HCT116 (cell line): Measurements from ENCODE around the gene GFPT2. TPM values are rescaled to one million over a fixed set of nuclear protein-coding genes. Genes with fewer than 3 reads are reported as not detected.

Experiments
- ATAC-seq: fragments of 200-7000 bp; cut with Tn5 transposase; 2 replicates; pipeline ENCODE4 v1.9.1; 2020; ENCODE audit warnings: mild to moderate bottlenecking, moderate library complexity
- BruUV-seq: library from RNA; stranded (reverse); fragments of 400-500 nt; replicated peaks from 2 replicates; lab custom pipeline; 2021; lab: Mats Ljungman, UMichigan
- CTCF ChIA-PET: fragments of 300-600 bp; sonication (Branson Sonifier 250); formaldehyde crosslinking; loops from one replicate; lab custom pipeline; 2021; ENCODE audit warnings: antibody characterized with exemption; lab: Charles Lee
- POLR2A ChIA-PET: fragments of 300-600, 350-600 bp; sonication (Branson Sonifier 250); formaldehyde crosslinking; loops from one replicate; lab custom pipeline; 2021; ENCODE audit warnings: antibody characterized with exemption; lab: Charles Lee
- RAD21 ChIA-PET, 2 experiments: fragments of 300-600 bp; sonication (Branson Sonifier 250); formaldehyde crosslinking; loops; one replicate each; lab custom pipeline; 2023; ENCODE audit warnings: low total read pairs in 2 of 2; ENCODE audit not compliant: uncharacterized antibody in 2 of 2, unreplicated experiment in 2 of 2, low non-redundant PET in 1 of 2; lab: Charles Lee
- DNase-seq: peaks from one replicate; pipeline ENCODE4 v3.0.0-alpha.2; 2010; ENCODE audit warnings: low read depth, low spot score
- H2AFZ ChIP-seq: fragments of 200-600 bp; shearing (Covaris generic), sonication (generic); 2 replicates; pipeline ENCODE4 v1.6.1; 2017; ENCODE audit warnings: low read depth, mixed run types, mixed read lengths, antibody characterized with exemption, low read length; ENCODE audit not compliant: poor library complexity, severe bottlenecking
- H3K27ac ChIP-seq: 2 replicates; pipeline ENCODE4 v1.5.1; 2012; ENCODE audit warnings: low read depth, low read length
- H3K27me3 ChIP-seq: fragments of 200-600 bp; sonication (generic); 2 replicates; pipeline ENCODE4 v1.6.1; 2016; ENCODE audit warnings: mixed run types, low read length, mixed read lengths; ENCODE audit not compliant: insufficient read depth
- H3K36me3 ChIP-seq, 2 experiments: fragments of 200-500 bp in 1 of 2; fragments of 200-600 bp in 1 of 2; sonication (Bioruptor generic) in 1 of 2; sonication (generic) in 1 of 2; 2 replicates each; pipeline versions ENCODE4 v1.5.1 to v1.6.1; 2014 to 2016; ENCODE audit warnings: low read length in 2 of 2, inconsistent platforms in 1 of 2, mixed read lengths in 1 of 2, mixed run types in 1 of 2; ENCODE audit not compliant: insufficient read depth in 2 of 2, control insufficient read depth in 1 of 2
- H3K4me1 ChIP-seq, 2 experiments: fragments of 200-600 bp in 1 of 2; sonication (generic) in 1 of 2; 2 replicates each; pipeline versions ENCODE4 v1.5.1 to v1.6.1; 2012 to 2017; ENCODE audit warnings: low read length in 2 of 2, inconsistent platforms in 1 of 2, mild to moderate bottlenecking in 1 of 2, mixed read lengths in 1 of 2, mixed run types in 1 of 2, moderate library complexity in 1 of 2; ENCODE audit not compliant: insufficient read depth in 2 of 2, control insufficient read depth in 1 of 2
- H3K4me2 ChIP-seq: fragments of 200-600 bp; sonication (generic); 2 replicates; pipeline ENCODE4 v1.6.1; 2017; ENCODE audit warnings: mixed run types, low read length, mixed read lengths
- H3K4me3 ChIP-seq, 2 experiments: fragments of 200-600 bp in 1 of 2; sonication (generic) in 1 of 2; replicated peaks in 1 of 2; 2 replicates each; pipeline ENCODE4 v1.5.1; 2011 to 2016; ENCODE audit warnings: low read length in 2 of 2, control low read depth in 1 of 2, low read depth in 1 of 2, mild to moderate bottlenecking in 1 of 2, mixed read lengths in 1 of 2, mixed run types in 1 of 2
- H3K79me2 ChIP-seq: fragments of 200-600 bp; sonication (generic); 2 replicates; pipeline ENCODE4 v1.6.1; 2017; ENCODE audit warnings: mild to moderate bottlenecking, mixed run types, low read length, moderate library complexity, mixed read lengths; ENCODE audit not compliant: insufficient read depth
- H3K9ac ChIP-seq: fragments of 200-600 bp; sonication (generic); 2 replicates; pipeline ENCODE4 v1.6.1; 2016; ENCODE audit warnings: low read length, mixed read lengths
- H3K9me2 ChIP-seq: fragments of 200-600 bp; sonication (generic), shearing (Covaris generic); 2 replicates; pipeline ENCODE4 v1.6.1; 2017; ENCODE audit warnings: mixed run types, mild to moderate bottlenecking, moderate library complexity; ENCODE audit not compliant: insufficient read depth
- H3K9me3 ChIP-seq, 2 experiments: fragments of 200-500 bp in 1 of 2; fragments of 200-600 bp in 1 of 2; sonication (Bioruptor generic) in 1 of 2; sonication (generic) in 1 of 2; 2 replicates each; pipeline ENCODE4 v1.6.1; 2014 to 2017; ENCODE audit warnings: low read length in 2 of 2, mixed read lengths in 2 of 2, inconsistent platforms in 1 of 2, low read depth in 1 of 2, mild to moderate bottlenecking in 1 of 2, mixed run types in 1 of 2, moderate library complexity in 1 of 2; ENCODE audit not compliant: control insufficient read depth in 1 of 2, insufficient read depth in 1 of 2
- H4K20me1 ChIP-seq: fragments of 200-600 bp; sonication (generic), shearing (Covaris generic); 2 replicates; pipeline ENCODE4 v1.6.1; 2017; ENCODE audit warnings: mixed run types, mild to moderate bottlenecking, moderate library complexity; ENCODE audit not compliant: insufficient read depth
- SRF ChIP-seq: IDR thresholded peaks from 2 replicates; pipeline ENCODE4 v1.6.1; 2012; ENCODE audit warnings: low read depth
- intact Hi-C: fragments of 100-400 bp; cut with micrococcal nuclease; formaldehyde crosslinking; loops from 2 replicates; pipeline ENCODE4 v1.10.0; 2022
- total RNA-seq: library from RNA; stranded (reverse); gene quantifications from one replicate; pipeline ENCODE4 v1.2.1, GENCODE V29; 2021; ENCODE audit not compliant: unreplicated experiment
- TF ChIP-seq, protein P1 (sequence below): IDR thresholded peaks from 2 replicates; pipeline ENCODE4 v1.6.1; 2012; ENCODE audit warnings: low read depth

GFPT2 gene
- total RNA-seq, 1 experiment from 2014 or later, result 16.1 TPM

DNA sequence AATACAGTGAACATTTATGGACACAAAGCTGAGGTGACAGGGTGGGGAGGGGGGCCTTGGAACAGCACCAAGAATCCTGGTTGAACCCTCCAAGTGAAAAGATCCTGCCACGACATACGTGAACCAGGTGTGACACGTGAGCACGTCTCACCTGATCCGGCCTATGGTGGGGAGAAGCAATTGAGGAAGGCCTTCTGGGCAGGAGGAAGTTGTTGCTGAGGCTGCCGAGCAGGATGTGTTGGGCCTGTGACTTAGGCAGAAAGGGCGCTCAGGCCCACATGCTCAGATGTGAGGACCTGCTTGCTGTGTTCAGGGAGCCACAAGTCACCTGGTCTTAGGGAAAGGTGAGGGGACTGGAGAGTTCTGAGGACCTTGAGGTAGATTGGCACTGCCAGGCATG is 58.7 kb downstream of the GFPT2 start:
- H3K4me2 ChIP-seq, result no peak overlapping the region
- H2AFZ ChIP-seq, result no peak overlapping the region
- no peaks in the 10 kb centered on the region for H3K9me3 ChIP-seq
- no peak overlapping the region for H3K4me3 ChIP-seq
- H3K4me1 ChIP-seq, result peaks cover 10 to 24% of the 10 kb centered on the region in 2 experiments
- BruUV-seq, result no TSS peak
- no peaks in the 10 kb centered on the region for H4K20me1 ChIP-seq
- intact Hi-C loops, result loop anchor here (10.0 kb wide), 1 partner anchor 170 kb away; no protein-coding TSS in a partner anchor
- no peak for TF ChIP-seq SRF
- TF ChIP-seq, protein P1, sequence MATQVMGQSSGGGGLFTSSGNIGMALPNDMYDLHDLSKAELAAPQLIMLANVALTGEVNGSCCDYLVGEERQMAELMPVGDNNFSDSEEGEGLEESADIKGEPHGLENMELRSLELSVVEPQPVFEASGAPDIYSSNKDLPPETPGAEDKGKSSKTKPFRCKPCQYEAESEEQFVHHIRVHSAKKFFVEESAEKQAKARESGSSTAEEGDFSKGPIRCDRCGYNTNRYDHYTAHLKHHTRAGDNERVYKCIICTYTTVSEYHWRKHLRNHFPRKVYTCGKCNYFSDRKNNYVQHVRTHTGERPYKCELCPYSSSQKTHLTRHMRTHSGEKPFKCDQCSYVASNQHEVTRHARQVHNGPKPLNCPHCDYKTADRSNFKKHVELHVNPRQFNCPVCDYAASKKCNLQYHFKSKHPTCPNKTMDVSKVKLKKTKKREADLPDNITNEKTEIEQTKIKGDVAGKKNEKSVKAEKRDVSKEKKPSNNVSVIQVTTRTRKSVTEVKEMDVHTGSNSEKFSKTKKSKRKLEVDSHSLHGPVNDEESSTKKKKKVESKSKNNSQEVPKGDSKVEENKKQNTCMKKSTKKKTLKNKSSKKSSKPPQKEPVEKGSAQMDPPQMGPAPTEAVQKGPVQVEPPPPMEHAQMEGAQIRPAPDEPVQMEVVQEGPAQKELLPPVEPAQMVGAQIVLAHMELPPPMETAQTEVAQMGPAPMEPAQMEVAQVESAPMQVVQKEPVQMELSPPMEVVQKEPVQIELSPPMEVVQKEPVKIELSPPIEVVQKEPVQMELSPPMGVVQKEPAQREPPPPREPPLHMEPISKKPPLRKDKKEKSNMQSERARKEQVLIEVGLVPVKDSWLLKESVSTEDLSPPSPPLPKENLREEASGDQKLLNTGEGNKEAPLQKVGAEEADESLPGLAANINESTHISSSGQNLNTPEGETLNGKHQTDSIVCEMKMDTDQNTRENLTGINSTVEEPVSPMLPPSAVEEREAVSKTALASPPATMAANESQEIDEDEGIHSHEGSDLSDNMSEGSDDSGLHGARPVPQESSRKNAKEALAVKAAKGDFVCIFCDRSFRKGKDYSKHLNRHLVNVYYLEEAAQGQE, result no peak
- no peak overlapping the region for H3K27ac ChIP-seq
- ATAC-seq (no peak), DNase-seq (no peak)
- CTCF ChIA-PET, result interaction anchor here (0.9 to 3.7 kb wide), 5 partner anchors 21 to 312 kb away, joined by 3 to 28 read pairs (median 25); no protein-coding TSS in a partner anchor
- no peak overlapping the region for H3K9ac ChIP-seq
- H3K36me3 ChIP-seq, result no peaks in the 10 kb centered on the region
- RAD21 ChIA-PET, result interaction anchor here in 1 of 2 experiments (1.4 kb wide), 1 partner anchor 34 kb away, joined by 7 read pairs; no protein-coding TSS in a partner anchor
- no peaks in the 10 kb centered on the region for H3K9me2 ChIP-seq
- POLR2A ChIA-PET, result interaction anchor here (1.2 kb wide), 1 partner anchor 38 kb away, joined by 5 read pairs; no protein-coding TSS in a partner anchor
- no peaks in the 10 kb centered on the region for H3K27me3 ChIP-seq
- H3K79me2 ChIP-seq, result peaks cover 16% of the 10 kb centered on the region
